Activated CD8-positive, alpha-beta memory T cell treated with anti-CD3 and anti-CD28 coated beads, Interleukin-2, amount 10 ng/mL, durations not matched to agents 7 days and 5 days (primary cell): ENCODE data around the gene ADCYAP1R1. TPM values are rescaled to one million over a fixed set of nuclear protein-coding genes. Genes with fewer than 3 reads are reported as not detected.

Experiments
- ATAC-seq: fragments of 150-1000 bp; cut with Tn5 transposase; one replicate; pipeline ENCODE4 v1.10.0; 2021; ENCODE audit warnings: moderate library complexity
- CTCF ChIA-PET: fragments of 350-600 bp; sonication (Branson Sonifier 250); formaldehyde crosslinking; loops from one replicate; lab custom pipeline; 2021; ENCODE audit warnings: antibody characterized with exemption; lab: Charles Lee
- DNase-seq: peaks from one replicate; pipeline ENCODE4 v3.0.0-alpha.2; 2020
- H3K27ac Mint-ChIP-seq: one replicate; pipeline ENCODE4 v1.8.0; 2021; ENCODE audit warnings: mild to moderate bottlenecking, mixed read lengths
- H3K27me3 Mint-ChIP-seq: one replicate; pipeline ENCODE4 v1.8.0; 2021; ENCODE audit warnings: mixed read lengths
- H3K36me3 Mint-ChIP-seq: one replicate; pipeline ENCODE4 v1.8.0; 2021; ENCODE audit warnings: mild to moderate bottlenecking, mixed read lengths
- H3K4me1 Mint-ChIP-seq: one replicate; pipeline ENCODE4 v1.8.0; 2021; ENCODE audit warnings: mixed read lengths
- H3K4me3 Mint-ChIP-seq: one replicate; pipeline ENCODE4 v1.8.0; 2021; ENCODE audit warnings: mild to moderate bottlenecking, moderate library complexity, mixed read lengths
- H3K9me3 Mint-ChIP-seq: one replicate; pipeline ENCODE4 v1.8.0; 2022; ENCODE audit warnings: low read depth, mixed read lengths
- total RNA-seq, 2 experiments: library from RNA; stranded (reverse); gene quantifications; one replicate each; pipeline ENCODE4 v1.2.3, GENCODE V29; 2021

The ADCYAP1R1 gene
- total RNA-seq, 2 experiments from 2014 or later = not detected

DNA sequence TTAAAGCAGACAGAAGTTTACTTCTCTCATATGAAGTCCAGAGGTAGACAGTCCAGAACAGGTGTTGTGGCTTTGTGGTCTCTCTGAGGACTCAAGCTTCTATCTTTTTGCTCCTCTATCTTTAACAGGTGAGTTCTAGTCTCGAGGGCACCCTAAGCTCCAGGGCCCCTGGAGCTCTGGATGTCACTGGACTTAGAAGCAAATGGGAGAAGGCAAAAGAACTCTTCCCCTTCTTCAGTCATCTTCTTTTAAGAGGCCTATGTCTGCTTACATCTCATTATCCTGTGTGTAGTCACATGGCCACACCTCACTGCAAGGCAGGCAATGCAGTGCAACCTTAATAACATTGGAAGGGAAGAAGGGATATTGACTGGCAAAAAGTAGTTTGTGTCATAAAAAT, 61.6 kb downstream of the ADCYAP1R1 start:
- Mint-ChIP-seq H3K4me3 (no peak overlapping the region), H3K27ac (no peak overlapping the region), H3K9me3 (no peaks in the 10 kb centered on the region), H3K36me3 (no peaks in the 10 kb centered on the region), H3K4me1 (no peaks in the 10 kb centered on the region), H3K27me3 (peaks cover 13% of the 10 kb centered on the region)
- ATAC-seq (no peak), DNase-seq (no peak)
- CTCF ChIA-PET = no interaction called here

DNA sequence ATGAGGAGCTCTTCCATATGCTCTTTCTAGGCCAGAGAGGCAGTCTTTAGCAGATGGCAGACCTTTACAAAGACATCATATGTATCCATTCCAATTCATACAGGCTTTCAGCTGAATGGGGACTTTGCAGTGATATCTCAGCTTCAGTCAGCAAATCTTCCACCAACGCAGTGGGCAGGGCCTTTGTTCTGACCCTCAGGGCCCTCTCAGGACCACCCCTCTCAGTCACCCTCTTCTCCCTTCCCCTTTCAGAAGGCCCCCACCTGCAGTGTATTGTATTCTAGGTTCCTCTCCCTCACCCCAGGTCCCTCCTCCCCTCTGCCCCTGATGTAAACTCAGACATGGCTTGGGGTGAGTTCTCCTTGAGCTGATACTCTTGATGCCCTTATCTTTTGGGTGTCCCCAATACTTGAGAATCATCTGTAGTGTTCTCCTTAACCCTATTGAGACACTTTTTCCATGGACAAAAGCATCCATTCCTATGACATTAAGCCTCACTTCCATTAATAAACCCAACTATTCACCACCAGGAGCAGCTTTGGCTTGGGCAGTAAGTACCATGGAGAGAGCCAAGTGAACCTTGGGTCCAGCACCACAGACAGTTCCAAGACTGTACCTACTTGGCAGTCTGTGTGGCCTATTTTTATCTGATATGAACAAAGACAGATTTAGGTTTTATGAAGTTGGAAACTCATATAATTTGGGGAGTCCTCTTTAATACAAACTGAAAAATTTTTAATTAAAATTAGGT, 62.7 kb downstream of the ADCYAP1R1 start:
- CTCF ChIA-PET = interaction anchor here (1.3 to 1.4 kb wide), 2 partner anchors 19 to 131 kb away, joined by 3 read pairs; no protein-coding TSS in a partner anchor
- DNase-seq = no peak
- H3K27me3 Mint-ChIP-seq = peaks cover 20% of the 10 kb centered on the region

DNA sequence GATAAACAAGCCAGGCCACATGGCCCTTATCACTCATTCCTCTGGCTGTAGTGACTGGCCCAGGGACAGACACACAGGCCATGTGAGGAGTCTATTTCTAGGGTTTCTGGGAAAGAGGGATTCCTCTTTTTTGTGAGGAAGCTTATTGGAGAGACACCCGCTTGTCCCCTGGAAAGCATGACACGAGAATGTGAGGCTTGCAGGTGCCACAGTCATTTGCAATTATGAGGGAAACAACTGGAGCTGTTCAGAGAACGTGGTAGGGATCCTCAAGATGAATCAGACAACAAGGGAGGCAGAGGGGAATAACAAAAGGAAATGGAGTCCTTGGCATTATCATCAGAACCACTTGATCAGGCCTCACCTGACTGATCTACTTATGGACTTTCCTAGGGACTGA, 64.5 kb downstream of the ADCYAP1R1 start:
- no peak overlapping the region for H3K27ac Mint-ChIP-seq
- CTCF ChIA-PET = interaction anchor here (2.8 to 12.4 kb wide), 2 partner anchors 18 to 132 kb away, joined by 7 to 243 read pairs; no protein-coding TSS in a partner anchor
- DNase-seq (no peak), ATAC-seq (no peak)
- no peak overlapping the region for H3K4me3 Mint-ChIP-seq
- H3K9me3 Mint-ChIP-seq = no peaks in the 10 kb centered on the region
- peaks cover 27% of the 10 kb centered on the region for H3K27me3 Mint-ChIP-seq
- no peaks in the 10 kb centered on the region for H3K4me1 Mint-ChIP-seq
- H3K36me3 Mint-ChIP-seq = no peaks in the 10 kb centered on the region

More for the DNA sequence above, 62.7 kb downstream of the ADCYAP1R1 start:
- Mint-ChIP-seq H3K27ac (no peak overlapping the region), H3K36me3 (no peaks in the 10 kb centered on the region), H3K9me3 (no peaks in the 10 kb centered on the region), H3K4me1 (no peaks in the 10 kb centered on the region), H3K4me3 (no peak overlapping the region)
- no peak for ATAC-seq

DNA sequence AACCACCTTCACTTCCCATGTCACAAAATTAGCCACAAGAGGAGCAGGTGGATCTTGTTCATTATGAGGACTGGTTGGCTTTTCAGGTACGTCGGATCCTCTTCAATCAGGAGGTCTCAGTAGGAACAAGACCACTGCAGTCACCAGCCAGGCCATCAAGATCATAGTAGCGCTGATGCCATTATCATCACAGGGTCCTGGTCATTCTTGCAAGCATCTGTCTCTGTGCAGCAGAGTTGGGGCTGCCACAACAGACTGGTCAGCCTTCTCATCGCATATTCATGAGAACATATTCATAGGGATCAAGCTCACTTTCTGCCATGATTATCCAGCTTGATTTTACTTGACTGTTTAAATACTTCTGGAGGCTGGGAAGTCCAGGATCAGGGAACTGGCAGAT, 67.1 kb downstream of the ADCYAP1R1 start:
- no peak overlapping the region for H3K4me3 Mint-ChIP-seq
- DNase-seq (peak; percentile 26), ATAC-seq (no peak)
- H3K27me3 Mint-ChIP-seq = peaks cover 31% of the 10 kb centered on the region
- CTCF ChIA-PET = interaction anchor here (1.2 to 12.4 kb wide), 2 partner anchors 135 to 181 kb away, joined by 4 to 243 read pairs; no protein-coding TSS in a partner anchor
- H3K36me3 Mint-ChIP-seq = no peaks in the 10 kb centered on the region
- no peaks in the 10 kb centered on the region for H3K9me3 Mint-ChIP-seq
- H3K4me1 Mint-ChIP-seq = no peaks in the 10 kb centered on the region
- H3K27ac Mint-ChIP-seq = no peak overlapping the region

DNA sequence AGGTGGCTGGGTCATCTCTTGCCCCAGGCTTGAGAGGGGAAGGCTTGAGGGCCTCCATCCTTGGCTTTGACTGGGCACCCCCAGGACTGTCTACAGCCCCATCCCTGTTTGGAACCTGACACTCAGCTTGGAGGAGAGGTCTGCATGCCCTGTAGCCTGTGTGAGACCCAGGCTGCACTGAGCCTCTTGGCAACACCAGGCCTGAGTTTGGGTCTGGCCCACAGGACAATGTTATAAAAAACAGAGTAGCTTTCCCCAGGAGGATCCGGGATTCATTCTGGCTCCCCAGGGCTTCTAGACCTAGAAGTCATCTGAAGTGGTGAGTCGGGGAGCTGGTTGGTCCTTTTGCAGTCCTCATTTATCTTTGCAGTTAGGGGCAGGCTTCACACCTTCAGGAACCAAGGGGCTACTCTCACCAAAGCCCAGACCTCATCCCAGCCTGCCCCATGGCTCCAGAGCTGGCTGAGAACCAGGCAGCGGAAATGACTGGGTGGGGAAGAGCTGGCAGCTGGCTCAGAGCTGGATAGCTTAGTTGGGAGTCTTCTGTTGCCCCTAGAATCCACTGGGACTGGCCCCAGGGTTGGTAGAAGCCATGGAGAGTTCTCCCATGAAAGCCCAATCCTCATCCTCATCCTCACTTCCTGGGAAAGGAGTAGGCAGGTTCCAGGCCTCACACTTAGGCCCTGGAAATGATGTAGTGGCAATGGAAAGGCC, 68.8 kb downstream of the ADCYAP1R1 start:
- no peaks in the 10 kb centered on the region for H3K9me3 Mint-ChIP-seq
- CTCF ChIA-PET = interaction anchor here (1.3 to 12.4 kb wide), 3 partner anchors 13 to 180 kb away, joined by 3 to 243 read pairs (median 64); no protein-coding TSS in a partner anchor
- no peak overlapping the region for H3K27ac Mint-ChIP-seq
- H3K4me3 Mint-ChIP-seq = no peak overlapping the region
- DNase-seq (peak; percentile 15), ATAC-seq (no peak)
- H3K4me1 Mint-ChIP-seq = no peaks in the 10 kb centered on the region
- peaks cover 37% of the 10 kb centered on the region for H3K27me3 Mint-ChIP-seq
- no peaks in the 10 kb centered on the region for H3K36me3 Mint-ChIP-seq

DNA sequence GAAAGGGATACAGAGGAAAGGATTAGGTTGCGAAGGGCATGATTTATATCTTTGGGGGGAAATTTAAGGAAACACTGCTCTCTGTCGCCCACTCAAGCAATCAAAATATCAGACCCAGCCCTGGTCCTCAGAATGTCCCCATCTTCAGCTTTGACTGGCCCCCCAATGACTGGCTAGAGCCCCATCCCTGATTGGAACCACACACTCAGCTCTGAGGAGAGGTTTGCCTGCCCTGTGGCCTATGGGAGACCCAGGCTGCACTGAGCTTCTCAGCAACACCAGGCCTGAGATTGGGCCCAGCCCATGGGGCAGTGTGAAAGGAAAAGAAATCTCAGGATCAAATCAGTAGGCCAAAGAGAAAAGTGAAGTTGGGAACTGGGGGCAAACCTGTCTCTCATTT, 69.5 kb downstream of the ADCYAP1R1 start:
- CTCF ChIA-PET = interaction anchor here (1.0 to 12.4 kb wide), 15 partner anchors 10 to 322 kb away, joined by 3 to 243 read pairs (median 5); no protein-coding TSS in a partner anchor
- Mint-ChIP-seq H3K27ac (no peak overlapping the region), H3K36me3 (no peaks in the 10 kb centered on the region), H3K4me3 (no peak overlapping the region), H3K27me3 (peaks cover 35% of the 10 kb centered on the region), H3K9me3 (no peaks in the 10 kb centered on the region), H3K4me1 (no peaks in the 10 kb centered on the region)
- DNase-seq (peak; percentile 4), ATAC-seq (no peak)

DNA sequence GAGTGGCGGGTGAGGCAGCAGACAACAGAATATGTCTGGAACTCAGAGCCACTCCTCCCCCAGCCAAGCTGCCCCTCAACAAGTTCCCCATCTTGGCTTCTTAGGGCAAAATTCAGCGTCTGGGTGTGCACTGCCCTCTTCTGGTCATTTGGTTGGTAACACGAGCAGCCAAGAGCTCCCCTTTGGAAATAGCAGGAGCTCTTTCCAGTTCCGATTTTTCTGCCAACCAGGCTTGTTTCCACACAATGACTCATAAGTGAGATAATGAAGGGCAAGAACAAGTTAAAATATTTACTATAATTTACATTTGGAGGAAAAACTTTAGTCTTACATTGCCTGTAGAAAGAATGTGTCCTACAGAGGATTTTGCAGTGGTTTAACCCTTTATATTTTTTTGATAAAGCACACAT, 70.5 kb downstream of the ADCYAP1R1 start:
- CTCF ChIA-PET = interaction anchor here (0.6 to 12.4 kb wide), 24 partner anchors 10 to 326 kb away, joined by 3 to 243 read pairs (median 4); no protein-coding TSS in a partner anchor
- ATAC-seq = peak; percentile 42

DNA sequence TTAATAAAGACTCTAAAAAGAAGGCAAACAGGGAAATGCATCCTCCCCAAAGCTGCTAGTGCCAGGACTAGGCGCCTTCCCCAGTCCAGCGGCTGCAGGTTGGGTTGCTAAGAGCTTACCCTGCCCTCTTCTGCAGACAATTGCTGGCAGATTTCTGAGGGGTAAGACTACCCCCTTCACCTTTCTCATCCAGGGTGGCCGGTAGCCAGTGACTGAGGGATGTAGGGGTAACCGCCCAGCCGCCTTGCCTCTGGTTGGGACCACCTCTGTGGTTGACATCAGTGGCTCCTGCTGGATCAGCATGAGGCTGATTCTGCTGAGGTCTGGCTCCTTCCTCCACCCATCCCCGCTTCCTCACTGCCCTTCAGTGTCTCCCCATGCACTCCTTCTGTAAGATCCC, 71.2 kb downstream of the ADCYAP1R1 start:
- Mint-ChIP-seq H3K27ac (no peak overlapping the region), H3K36me3 (no peaks in the 10 kb centered on the region), H3K9me3 (no peaks in the 10 kb centered on the region), H3K4me1 (no peaks in the 10 kb centered on the region), H3K27me3 (peaks cover 26% of the 10 kb centered on the region), H3K4me3 (no peak overlapping the region)
- CTCF ChIA-PET = interaction anchor here (0.6 to 12.4 kb wide), 20 partner anchors 11 to 327 kb away, joined by 3 to 243 read pairs (median 4); no protein-coding TSS in a partner anchor
- DNase-seq = no peak
- no peak for ATAC-seq

More for the DNA sequence above, 70.5 kb downstream of the ADCYAP1R1 start:
- H3K4me1 Mint-ChIP-seq = no peaks in the 10 kb centered on the region
- no peak overlapping the region for H3K4me3 Mint-ChIP-seq
- DNase-seq = peak; percentile 59
- no peaks in the 10 kb centered on the region for H3K9me3 Mint-ChIP-seq
- H3K27ac Mint-ChIP-seq = no peak overlapping the region
- H3K27me3 Mint-ChIP-seq = peaks cover 29% of the 10 kb centered on the region
- H3K36me3 Mint-ChIP-seq = no peaks in the 10 kb centered on the region

DNA sequence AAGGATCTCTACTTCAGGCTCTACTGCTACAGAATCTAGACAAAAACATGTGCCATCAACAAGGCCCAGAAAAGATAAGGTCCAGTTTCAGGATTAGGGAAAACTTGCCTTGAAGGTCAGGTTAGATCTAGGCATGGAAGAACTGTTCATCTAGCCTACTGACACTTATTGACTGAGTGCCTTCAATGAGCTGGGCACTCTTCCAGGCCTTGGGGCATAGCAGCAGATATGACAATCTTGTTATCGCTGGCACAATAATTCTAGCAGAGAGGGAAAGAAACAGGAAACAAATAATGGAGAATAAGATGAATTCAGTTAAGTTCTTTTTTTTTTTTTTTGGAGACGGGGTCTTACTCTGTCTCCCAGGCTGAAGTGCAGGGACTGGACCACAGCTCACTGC, 71.6 kb downstream of the ADCYAP1R1 start:
- Mint-ChIP-seq H3K4me3 (no peak overlapping the region), H3K27ac (no peak overlapping the region), H3K27me3 (peaks cover 24% of the 10 kb centered on the region), H3K9me3 (no peaks in the 10 kb centered on the region), H3K4me1 (no peaks in the 10 kb centered on the region), H3K36me3 (no peaks in the 10 kb centered on the region)
- CTCF ChIA-PET = interaction anchor here (0.9 to 12.4 kb wide), 9 partner anchors 10 to 322 kb away, joined by 3 to 243 read pairs (median 5); no protein-coding TSS in a partner anchor
- no peak for DNase-seq
- no peak for ATAC-seq

DNA sequence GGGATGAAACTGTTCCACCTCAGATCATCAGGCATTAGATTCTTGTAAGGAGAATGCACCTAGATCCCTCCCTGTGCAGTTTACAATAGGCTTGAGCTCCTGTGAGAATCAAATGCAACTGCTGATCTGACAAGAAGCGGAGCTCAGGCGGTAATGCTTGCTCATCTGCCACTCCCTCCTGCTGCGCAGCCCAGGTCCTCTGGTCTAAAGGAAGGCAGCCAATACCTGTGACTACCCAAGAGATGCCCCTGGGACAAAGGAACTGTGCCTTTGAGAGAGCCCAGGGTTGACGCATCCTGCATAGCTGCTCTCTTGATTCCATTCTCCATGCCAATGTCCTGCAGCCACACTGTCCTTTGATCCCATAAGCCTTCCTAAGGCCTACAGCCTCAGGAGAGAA, 73.1 kb downstream of the ADCYAP1R1 start:
- Mint-ChIP-seq H3K27me3 (peaks cover 13% of the 10 kb centered on the region), H3K4me1 (no peaks in the 10 kb centered on the region), H3K9me3 (no peaks in the 10 kb centered on the region), H3K4me3 (no peak overlapping the region), H3K36me3 (no peaks in the 10 kb centered on the region), H3K27ac (no peak overlapping the region)
- DNase-seq (no peak), ATAC-seq (no peak)
- CTCF ChIA-PET = interaction anchor here (1.2 to 12.4 kb wide), 4 partner anchors 9 to 195 kb away, joined by 3 to 243 read pairs (median 34); no protein-coding TSS in a partner anchor

DNA sequence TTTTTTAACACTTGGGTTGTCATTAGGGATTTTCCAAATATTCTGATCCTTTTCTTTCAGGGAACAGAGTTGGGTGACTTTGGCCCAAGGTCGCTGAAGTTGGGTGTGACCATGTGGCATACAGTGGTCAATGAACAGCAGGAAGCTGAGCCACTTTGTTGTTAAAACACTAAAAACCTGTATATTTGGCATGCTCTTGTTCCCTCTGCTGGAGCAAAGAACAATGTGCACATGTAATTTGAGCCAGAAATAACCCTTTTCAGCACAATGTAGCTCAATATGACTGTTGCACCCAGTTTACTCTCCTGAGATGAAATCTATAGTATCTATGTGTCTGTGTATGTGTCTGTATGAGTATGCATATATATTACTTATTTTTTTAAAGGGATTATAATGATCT, 74.9 kb downstream of the ADCYAP1R1 start:
- CTCF ChIA-PET = interaction anchor here (7.4 to 12.4 kb wide), 2 partner anchors 7 to 143 kb away, joined by 64 to 243 read pairs; no protein-coding TSS in a partner anchor
- Mint-ChIP-seq H3K36me3 (no peaks in the 10 kb centered on the region), H3K27me3 (peaks cover 13% of the 10 kb centered on the region), H3K27ac (no peak overlapping the region), H3K4me3 (no peak overlapping the region), H3K9me3 (no peaks in the 10 kb centered on the region), H3K4me1 (no peaks in the 10 kb centered on the region)
- ATAC-seq = no peak
- no peak for DNase-seq

DNA sequence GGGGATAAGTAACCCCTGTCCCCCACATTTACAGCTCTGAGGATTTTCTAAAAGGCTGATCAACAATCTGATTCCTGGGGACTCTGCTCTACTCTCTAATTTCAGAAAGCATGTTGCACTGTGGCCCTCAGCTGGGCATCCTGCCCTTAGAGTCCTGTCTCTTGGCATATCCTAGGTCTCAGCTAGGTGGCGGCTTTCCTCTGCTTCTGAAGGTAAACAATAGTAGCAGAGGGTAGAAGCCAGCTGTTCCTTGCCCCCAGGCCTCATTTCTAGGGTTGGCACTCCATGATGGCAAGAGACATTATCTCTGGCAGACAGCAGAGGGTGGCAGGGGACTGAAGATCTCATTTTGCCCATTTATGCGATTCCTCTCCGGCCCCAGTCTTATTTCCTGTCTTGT, 77.0 kb downstream of the ADCYAP1R1 start:
- ATAC-seq (no peak), DNase-seq (no peak)
- Mint-ChIP-seq H3K27ac (no peak overlapping the region), H3K4me3 (no peak overlapping the region), H3K27me3 (peaks cover 8% of the 10 kb centered on the region), H3K4me1 (no peaks in the 10 kb centered on the region), H3K9me3 (no peaks in the 10 kb centered on the region), H3K36me3 (no peaks in the 10 kb centered on the region)
- CTCF ChIA-PET = interaction anchor here (12.4 kb wide), 1 partner anchor 145 kb away, joined by 243 read pairs; no protein-coding TSS in a partner anchor

DNA sequence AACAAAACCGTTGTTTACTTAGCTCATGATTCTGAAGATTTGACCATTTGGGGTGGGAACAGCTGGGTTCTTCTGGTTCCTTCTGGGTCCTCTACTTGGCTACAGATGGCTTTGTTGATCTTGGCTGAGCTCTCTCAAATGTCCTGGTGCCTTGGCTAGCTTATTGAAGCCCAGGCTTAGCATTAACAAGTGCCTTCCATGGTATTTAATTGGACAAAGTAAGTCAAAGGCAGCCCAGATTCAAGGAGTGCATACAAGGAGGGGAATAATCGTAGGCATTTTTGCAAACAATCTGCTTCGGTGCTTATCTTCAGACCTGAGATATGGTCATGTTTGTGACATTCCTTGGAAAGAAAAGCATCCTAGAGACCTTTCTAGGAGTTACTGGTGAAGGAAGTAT, 81.4 kb downstream of the ADCYAP1R1 start:
- no peak for ATAC-seq
- H3K4me1 Mint-ChIP-seq = peaks cover 2% of the 10 kb centered on the region
- no peaks in the 10 kb centered on the region for H3K9me3 Mint-ChIP-seq

More for the DNA sequence above, 81.4 kb downstream of the ADCYAP1R1 start:
- Mint-ChIP-seq H3K27me3 (peaks cover 3% of the 10 kb centered on the region), H3K4me3 (no peak overlapping the region), H3K36me3 (no peaks in the 10 kb centered on the region), H3K27ac (no peak overlapping the region)
- no peak for DNase-seq
- CTCF ChIA-PET = interaction anchor here (0.9 to 7.5 kb wide), 10 partner anchors 10 to 310 kb away, joined by 3 to 64 read pairs (median 5); no protein-coding TSS in a partner anchor
